Measurements from ENCODE around the gene RNF183.
"Not testable (repeated sequence)": the region's sequence is repeated elsewhere in the genome, so short reads cannot be mapped to it uniquely, and the experiment has no call there.

The RNF183 gene

GRCh38 chr9:113299800-113300292 is 3.3 kb downstream of the RNF183 start:
- DNase-seq = peak; percentile 27
- Histone ChIP-seq H3K9me3 (no peaks in the 10 kb centered on the region), H3K4me3 (ENCODE audit: low read depth, low read length) (no peak overlapping the region), H3K4me1 (no peaks in the 10 kb centered on the region; the same call in 1 of the 2 replicates), H3K36me3 (no peaks in the 10 kb centered on the region), H3K27me3 (no peaks in the 10 kb centered on the region)
- no peak for TF ChIP-seq CTCF (IDR thresholded peaks at IDR 0.05; ENCODE audit: low read depth, low read length)

- TF ChIP-seq CTCF (IDR thresholded peaks at IDR 0.05; ENCODE audit: low read depth, low read length) = no peak
- no peaks in the 10 kb centered on the region for H3K9me3 ChIP-seq
- no peaks in the 10 kb centered on the region; the same call in 1 of the 2 replicates for H3K4me1 ChIP-seq
- H3K4me3 ChIP-seq (ENCODE audit: low read depth, low read length) = no peak overlapping the region
- no peak for DNase-seq
- no peaks in the 10 kb centered on the region for H3K36me3 ChIP-seq
- no peaks in the 10 kb centered on the region for H3K27me3 ChIP-seq
These were observed 4.0 kb downstream of the RNF183 start for GRCh38 chr9:113298924-113299770.

- Histone ChIP-seq H3K4me3 (ENCODE audit: low read depth, low read length) (no peak overlapping the region), H3K36me3 (peaks cover 8% of the 10 kb centered on the region), H3K9me3 (no peaks in the 10 kb centered on the region), H3K4me1 (no peaks in the 10 kb centered on the region; the same call in 1 of the 2 replicates), H3K27me3 (no peaks in the 10 kb centered on the region)
- DNase-seq = no peak
- TF ChIP-seq CTCF (IDR thresholded peaks at IDR 0.05; ENCODE audit: low read depth, low read length) = no peak
These were observed 4.9 kb downstream of the RNF183 start for GRCh38 chr9:113298311-113298710.

GRCh38 chr9:113296796-113297558 is 6.2 kb downstream of the RNF183 start:
- H3K27me3 ChIP-seq = no peaks in the 10 kb centered on the region
- peaks cover 21% of the 10 kb centered on the region for H3K36me3 ChIP-seq
- no peaks in the 10 kb centered on the region for H3K9me3 ChIP-seq
- no peak overlapping the region for H3K4me3 ChIP-seq (ENCODE audit: low read depth, low read length)
- no peak for DNase-seq
- no peaks in the 10 kb centered on the region; the same call in 1 of the 2 replicates for H3K4me1 ChIP-seq
- TF ChIP-seq CTCF (IDR thresholded peaks at IDR 0.05; ENCODE audit: low read depth, low read length) = no peak

- not testable (repeated sequence) for H3K4me3 ChIP-seq (ENCODE audit: low read depth, low read length); DNase-seq; H3K4me1 ChIP-seq; H3K27me3 ChIP-seq; H3K9me3 ChIP-seq
- peaks cover 28% of the 10 kb centered on the region for H3K36me3 ChIP-seq
These were observed 6.9 kb downstream of the RNF183 start for GRCh38 chr9:113296247-113296646.

- no peaks in the 10 kb centered on the region for H3K27me3 ChIP-seq
- no peak overlapping the region for H3K4me3 ChIP-seq (ENCODE audit: low read depth, low read length)
- H3K4me1 ChIP-seq = no peaks in the 10 kb centered on the region
- H3K9me3 ChIP-seq = no peaks in the 10 kb centered on the region
- DNase-seq = no peak
- TF ChIP-seq CTCF (IDR thresholded peaks at IDR 0.05; ENCODE audit: low read depth, low read length) = no peak
- H3K36me3 ChIP-seq = peaks cover 55% of the 10 kb centered on the region
These were observed 9.8 kb downstream of the RNF183 start for GRCh38 chr9:113293285-113293878.

All from BE2C (cell line).